ENCODE measurements around the gene SUCLG2.

DNA sequence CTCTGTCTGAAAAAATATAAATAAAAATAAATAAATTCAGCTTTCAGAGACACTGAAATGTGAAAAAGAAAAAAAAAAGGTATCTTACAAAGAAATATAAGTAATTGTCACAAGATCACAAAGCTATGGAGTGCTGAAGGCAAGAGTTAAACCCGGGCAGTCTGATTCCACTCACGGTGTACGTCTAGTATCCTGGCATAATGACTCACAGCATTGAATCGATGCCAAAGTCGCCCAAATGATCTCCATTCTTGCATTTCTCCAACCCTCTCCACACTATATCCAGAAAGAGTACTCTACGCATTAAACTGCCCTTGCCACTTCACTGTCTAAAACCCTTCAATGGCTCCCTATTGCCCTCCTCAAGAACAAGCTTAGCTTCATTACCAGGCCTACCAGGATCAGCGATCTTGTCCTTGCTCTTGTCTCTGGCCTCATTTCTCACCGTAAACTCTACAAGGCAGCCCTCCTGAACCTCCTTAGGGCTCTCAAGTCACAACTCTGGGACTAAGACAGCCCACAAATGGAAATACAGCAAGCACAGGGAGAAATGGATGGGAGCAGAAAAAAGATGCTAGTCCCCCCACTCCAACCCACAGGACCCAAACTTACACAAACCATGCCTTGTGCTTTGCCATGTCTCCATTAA, 7.7 kb downstream of the SUCLG2 start:
- TF ChIP-seq POLR2A (IDR thresholded peaks at IDR 0.05; ENCODE audit: low read length) (no peak), GATA1 (IDR thresholded peaks at IDR 0.05; ENCODE audit: low read depth, low read length) (no peak)

All from erythroblast (primary cell).